Fibroblast of skin of right quadriceps (primary cell): Measurements from ENCODE around the gene CMTR1.
A peak's percentile ranks its signal among the peaks of the same experiment; 100 is the strongest.

ENCODE experiments used
- DNase-seq: peaks from one replicate; pipeline ENCODE4 v3.0.0-alpha.2; 2013

CMTR1 gene

DNA sequence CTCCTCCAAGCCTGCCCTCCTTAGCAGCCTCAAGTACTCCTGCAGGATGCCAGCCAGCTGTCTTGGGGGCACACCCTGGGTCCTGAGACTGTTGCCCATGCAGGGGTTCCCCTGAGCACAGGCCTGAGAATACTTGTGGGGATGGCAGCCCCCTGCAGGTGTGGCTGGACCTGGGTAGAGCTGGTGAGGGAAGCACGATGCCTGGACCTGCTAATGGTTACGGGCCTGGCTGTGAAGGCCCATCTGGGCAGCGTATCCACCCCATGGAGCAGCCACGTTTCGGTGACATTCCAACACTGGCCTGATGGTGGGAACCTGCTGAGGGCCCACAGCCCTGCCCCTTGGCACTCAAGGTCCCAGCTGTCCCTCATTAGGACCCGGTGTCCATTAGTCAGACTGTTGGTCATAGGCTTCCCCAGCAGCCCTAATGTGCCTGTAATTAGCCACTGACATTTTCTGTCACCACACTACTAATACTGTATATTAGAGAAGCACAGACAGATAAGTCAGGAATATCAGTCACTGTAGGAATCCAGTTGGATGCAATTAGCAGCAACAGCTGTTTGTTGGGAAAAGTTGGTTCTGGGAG is 46.3 kb downstream of the CMTR1 start:
- no peak for DNase-seq

DNA sequence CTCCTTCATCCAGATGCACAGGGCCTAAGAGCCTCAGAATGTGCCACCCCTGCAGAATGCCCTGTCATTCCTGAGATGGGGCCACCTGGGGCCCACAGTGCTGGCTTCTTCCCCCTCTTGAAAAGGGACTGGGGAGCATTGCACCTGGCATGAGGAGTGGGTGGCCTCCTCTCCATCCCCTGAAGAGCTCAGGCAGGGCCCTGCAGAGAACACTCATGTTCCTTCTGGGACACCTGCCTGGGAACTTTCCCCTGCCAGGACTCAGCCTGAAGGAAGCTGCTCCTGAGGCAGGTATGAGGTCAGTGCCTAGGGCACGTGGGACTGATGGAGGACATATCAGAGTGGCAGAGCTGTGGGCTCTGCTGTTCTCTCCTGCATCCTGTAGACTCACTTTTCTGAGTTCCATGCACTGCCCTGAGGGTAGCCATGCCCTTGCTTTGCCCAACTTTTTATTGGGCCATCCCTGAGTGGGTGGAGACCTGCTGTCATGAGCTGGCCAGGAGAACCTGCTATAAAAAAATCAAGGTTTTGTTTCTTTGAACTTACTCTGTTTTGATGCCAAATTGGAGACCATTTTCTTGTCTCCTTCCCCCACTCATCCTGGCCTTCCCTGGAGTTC is 47.2 kb downstream of the CMTR1 start:
- no peak for DNase-seq

DNA sequence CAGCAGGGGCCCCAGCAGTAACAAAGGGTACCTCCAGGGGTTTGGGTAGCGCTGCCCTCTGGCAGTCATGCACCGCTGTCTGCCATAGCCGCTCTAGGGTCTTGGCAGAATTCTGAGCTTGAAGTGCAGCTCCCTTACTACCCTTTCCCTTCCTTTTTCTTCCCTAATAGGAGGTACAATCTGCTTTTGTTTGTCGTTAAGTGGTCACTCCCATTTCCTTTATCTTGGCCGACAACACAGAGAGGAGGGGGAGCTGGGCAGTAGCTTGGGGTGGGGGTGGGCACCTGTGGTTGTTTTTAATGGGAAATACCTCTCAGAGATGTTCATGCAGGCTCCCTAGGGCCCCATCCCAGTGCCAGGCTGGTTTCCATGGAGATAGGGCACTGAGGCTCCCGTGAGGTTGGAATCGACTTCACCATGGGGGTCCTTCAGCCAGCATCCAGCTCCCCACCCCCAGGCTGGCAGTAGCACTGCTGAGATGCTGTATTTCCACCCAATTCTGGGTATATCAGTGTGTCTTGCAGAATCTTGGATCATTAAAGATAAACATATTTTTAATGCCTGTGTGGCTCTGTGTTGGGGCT is 48.0 kb downstream of the CMTR1 start:
- no peak for DNase-seq

DNA sequence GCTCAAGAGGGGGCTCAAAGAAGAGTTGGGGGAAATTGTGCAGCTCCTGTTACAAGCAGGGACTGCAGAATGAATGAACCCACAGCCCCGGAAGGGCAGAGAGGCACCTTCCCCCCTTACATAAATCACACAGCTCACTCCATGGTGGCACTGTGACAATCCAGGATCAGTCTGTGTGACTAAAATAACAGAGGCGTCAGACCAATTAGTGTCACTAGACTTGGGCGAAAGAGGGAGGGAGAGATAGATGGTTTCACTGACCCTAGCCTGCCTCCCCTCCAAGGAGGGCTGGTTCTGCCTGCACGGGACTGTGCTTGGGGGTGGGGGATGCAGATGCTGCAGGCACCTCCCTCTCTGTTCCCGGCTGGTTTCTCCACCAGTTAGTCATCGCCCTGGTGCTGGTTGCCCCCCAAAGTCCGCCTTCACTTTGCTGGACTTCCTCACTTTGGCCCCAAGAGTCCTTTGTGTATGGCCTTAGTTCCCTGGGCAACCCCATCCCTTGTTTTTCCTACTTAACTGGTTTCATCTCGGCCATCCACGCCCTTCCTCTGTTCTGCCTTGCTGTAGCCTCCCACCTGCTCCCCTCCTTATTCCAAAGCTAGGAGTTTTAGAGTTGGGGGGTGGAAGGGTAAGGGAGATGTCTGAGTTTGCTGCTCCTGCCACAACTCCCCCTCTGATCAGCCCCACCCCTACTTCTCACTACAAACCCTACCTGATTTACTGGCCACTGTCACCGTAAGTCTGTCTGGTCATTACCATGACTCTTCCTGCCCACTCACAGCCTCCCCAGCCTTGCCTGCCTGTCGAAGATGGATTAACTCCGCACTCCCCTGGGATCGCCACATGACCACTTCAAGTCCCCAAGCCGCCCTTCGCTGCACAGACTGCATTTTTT is 48.9 kb downstream of the CMTR1 start:
- DNase-seq, result no peak

DNA sequence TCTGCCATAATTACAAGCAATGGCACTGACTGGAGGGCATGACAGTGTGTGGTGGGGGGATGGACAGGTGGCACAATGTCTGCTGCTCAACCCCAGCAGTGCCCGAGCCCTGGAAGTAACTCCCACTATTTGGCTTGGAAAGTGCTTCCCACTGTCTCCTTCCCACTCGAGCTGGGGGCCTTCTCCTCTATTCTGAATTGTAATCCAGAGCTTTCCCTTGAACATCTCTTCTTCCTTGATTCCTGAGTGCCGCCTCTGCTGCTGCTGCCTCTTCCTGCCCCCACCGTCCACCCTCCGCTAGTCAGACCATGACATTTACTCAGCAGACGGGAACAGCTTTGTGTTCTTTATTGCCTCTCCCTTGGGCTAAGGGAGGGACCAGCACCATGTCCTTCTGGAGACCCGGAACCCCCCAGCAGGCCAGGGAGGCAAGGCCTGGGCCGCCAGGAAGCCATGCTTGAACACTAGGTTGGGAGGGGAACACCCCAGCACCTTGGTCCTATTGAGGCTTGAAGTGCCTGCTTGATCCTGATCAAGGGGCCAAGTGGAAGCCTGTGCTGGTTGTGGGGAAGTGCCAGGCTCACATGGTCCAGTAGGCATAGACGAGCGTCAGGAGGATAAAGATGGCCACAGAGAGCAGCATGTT is 49.7 kb downstream of the CMTR1 start:
- no peak for DNase-seq

DNA sequence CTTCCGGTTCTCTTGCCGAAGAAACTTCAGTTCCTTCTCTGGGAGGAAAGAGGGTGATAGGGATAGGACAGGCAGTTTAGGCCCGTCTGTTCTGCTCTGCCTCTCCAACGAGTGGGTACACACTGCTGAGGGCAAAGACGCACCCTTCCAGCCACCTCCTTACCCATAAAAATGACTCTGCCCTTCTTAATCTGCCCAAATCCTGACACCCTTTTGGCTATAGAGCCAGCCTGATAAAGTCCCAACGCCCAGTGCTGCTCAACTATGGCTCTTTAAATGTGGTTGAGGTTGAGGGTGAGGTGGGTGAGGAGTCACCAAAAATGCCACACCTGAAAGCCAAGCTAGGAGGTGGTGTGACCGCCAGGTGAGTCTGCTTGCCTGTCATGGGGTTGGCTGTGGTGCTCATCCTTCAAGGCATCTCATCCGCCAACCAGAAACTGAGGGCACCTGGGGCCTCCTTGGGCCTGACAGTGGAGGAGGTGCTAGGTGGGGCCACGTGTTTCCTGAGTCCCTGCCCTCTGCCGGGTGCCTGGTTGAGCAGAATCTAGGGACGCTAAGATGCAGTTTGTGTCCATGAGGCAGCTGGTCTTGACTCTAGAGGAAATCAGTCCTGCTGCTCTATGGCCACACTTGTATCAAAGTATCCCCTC is 50.4 kb downstream of the CMTR1 start:
- DNase-seq, result no peak

DNA sequence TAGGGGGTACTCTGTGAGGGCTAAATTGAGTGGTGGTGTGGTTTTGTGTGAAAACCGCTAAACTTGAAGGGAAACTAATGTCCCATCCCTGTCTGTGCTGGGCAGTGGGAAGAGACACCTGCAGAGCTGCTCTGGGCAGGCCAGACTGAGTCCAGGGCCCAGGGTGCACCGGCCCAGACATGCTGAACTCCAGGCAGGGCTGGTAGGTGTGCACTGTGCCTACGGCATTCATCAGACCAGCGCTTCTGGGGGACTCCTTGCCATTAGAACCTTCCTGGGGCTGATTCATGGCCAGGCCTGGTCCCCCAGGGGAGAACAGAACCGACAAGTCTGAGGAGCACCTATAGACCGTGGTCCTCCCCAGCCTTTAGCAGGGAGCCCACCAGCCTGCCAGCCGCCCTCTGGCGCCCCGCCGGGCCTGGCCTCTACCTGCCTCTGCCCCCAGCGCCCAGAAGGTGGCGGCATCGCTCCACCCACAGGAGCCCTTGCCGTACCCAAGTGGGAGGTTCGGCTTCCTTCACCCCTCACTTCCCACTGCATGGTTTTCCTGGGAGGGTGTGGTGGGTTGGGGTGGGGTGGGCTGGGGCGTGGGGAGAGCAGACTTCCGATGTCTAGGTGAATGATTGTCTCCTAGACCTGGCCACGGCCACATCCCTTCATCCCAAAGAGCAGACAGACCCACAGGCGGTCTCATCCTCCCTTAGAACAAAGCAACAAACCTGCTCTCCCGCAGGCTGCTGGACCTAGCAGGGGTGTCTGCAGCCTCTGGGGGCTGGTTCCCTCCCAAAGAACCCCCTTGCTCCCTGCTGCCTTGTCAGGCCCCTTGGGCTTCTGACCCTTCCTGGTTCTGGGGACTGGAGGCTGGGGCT is 51.1 kb downstream of the CMTR1 start:
- peak; percentile 37 for DNase-seq

DNA sequence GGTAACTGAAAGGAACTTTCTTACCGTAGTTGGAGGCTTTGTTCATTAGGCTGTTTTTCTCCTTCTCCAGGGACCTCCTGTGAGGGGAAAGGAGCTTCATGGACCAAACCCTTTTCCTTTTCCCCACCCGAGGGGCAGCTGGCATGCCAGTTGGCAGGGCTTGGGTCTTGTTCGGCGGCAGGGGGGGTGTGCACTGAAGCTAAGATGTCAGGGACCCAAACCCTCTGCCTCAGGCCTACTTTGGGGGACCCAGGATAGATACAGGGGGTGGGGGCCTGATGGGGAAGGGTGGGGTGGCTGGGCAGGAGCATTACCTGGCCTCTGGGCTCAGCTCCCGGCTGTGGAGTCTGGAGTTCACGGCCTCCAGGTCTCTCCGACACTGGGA is 51.8 kb downstream of the CMTR1 start:
- no peak for DNase-seq

DNA sequence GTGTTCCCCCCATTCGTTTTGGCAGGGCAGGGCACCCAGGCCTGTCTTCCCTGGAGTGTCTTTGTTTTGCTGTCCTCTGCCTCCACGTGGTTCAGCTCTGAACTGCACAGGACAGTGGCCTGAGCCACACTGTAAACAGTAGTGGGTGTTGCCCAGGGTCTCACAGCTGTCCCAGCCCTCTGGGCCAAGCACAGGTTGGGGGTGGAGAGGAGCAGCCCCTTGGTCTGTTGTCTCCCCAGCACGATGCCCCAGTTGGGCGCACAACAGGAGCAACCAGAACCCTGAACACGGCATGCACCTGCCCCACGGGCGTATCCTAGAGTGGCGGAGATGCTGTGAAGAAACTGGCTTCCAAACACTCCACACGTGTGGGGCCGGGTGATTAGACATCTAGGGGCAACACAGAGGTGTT is 52.3 kb downstream of the CMTR1 start:
- DNase-seq, result no peak

DNA sequence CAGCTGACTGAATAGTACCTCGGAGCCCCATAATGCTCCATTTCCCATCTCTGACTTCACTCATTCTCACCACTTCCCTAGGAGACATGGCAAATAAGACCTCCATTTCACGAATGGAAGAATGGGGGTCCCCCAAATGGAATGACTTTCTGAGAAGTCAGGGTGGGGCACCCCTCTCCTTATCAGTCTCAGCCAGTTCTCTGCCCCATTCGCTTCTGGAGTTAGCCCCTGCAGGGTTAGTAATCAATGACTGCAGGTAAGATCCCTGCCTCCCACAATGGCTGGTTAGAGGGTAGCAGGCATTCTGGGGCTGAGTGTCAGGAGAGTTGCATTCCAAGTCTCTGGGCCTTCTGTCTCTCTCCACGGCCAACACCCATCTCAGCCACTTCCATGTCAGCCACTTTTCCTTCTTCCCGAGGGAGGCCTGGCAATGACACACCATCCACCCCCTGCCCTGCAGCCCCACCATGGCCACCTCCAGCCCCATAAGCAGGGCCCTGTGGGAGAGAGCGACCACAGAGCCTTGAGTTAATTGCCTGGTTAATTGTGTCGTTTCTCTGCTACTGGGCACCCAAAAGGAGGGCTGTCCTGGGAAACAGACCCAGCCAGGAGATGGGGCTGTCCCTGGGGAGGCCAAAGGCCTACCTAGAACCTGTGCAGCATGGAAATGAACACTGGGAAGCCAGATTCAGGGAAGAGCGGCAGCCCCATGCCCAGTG is 53.3 kb downstream of the CMTR1 start:
- no peak for DNase-seq

DNA sequence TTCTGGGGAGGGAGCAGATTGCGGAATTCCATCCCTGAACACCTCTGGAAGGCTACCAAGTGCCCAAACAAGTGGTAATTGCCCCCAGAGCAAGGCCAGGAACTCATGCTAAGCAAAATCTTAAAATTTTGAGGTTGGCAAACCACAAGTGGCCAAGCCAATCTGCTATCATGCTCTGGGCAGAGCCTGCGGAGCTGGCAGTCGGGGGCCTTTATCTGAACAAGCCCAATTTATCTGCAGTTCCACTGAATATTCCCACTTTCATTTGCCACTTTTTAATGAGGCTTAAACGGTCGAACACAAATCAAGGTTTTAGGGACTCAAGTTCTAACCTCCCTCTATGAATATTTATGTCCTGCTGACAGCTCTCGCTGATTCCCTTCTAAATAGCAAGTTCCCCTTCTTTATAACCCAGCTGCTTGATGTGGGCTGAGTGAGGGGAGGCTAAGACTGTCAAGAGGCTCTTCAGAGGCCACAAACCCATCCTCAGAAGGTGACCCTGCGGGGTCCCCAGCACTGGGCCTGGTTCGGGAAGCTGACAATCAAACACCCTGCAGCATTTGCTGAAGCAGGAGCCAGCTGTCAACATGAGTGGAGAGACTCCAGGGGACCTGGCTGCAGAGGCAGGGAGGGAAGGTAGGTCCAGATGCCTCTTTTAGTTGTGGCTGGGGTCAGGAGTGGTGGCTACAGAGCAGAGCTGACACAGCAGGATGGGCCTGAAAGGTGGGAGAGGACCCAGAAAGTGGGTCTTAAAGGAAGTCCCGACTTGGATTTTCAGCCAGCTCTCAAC is 54.8 kb downstream of the CMTR1 start:
- no peak for DNase-seq

DNA sequence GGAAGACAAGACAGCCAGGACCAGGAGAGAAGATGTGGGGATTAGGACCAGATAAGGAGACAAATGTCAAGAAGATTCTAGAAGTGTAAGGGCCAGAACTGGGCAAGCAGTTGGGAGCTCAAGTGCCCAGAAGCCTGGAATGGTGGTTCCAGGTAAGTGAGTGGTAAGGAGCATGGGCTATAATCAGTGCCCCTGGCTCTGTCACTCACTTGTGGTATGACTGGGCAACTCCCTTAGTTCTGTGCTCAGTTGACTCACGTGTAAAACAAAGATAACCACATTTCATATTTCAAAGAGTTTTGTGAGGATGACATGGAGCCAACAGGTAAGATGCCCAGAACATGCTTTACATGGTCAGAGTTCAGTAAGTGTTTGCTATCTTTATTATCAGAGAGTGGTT is 55.5 kb downstream of the CMTR1 start:
- DNase-seq, result no peak

DNA sequence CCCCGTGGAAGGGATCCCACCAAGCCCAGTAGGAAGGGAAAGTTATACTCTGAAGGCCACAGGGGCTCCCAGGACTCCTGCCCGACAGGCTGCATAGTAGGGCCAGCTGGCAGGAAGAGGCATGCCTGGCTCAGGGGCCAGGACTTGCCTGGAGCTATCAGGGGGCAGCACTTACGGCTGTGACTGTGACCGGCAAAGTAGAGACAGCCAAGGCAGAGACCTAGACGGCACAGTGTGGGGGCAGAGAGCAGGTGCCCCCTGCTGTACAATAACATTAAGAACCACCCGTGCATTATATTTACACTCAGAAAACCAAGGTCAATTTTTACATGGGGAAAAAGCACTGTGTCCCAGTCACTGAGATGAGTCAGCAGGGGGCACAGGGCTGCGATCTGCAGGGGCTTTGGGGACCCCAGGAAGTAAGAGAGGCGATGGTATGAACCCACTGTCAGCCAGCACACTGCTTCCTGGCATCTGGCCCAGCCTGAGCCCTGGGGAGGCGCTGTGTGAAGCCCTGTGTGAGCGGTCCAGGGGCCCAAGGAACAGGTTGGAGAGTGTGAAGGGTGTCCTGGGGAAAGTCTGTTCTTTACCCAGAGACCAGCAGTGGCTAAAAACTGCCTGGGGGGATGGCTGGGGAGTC is 56.8 kb downstream of the CMTR1 start:
- no peak for DNase-seq

DNA sequence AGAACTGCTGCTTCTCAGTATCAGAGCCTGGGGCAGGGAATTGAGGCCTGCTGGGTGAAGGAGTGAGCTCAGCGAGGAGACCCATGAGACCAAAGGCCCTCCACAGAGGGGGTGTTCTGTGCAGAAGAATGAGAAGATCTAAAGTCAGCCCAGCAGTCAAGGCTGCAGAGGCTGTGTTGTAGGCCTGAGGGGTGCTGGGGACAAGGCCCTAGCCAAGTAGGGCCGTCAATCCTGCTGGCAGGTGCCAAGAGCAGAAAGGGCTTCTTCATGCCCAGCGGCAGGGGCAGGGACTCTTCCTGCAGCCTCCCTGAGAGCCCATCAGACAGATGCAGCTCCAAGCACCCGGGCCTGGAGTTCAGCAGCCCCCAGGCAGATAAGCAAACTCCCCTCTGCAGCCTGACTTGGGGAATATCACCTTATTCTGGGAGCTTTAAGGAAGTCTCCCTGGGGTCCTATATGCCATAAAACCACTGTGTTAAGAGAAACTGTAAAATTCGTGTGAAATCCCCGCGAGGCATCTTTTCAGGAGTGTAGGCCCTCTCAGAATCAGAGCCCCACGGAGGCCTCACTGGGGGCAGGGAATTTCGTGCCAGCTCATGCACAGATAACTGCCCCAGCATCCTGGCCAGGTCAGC is 57.6 kb downstream of the CMTR1 start:
- DNase-seq, result no peak

DNA sequence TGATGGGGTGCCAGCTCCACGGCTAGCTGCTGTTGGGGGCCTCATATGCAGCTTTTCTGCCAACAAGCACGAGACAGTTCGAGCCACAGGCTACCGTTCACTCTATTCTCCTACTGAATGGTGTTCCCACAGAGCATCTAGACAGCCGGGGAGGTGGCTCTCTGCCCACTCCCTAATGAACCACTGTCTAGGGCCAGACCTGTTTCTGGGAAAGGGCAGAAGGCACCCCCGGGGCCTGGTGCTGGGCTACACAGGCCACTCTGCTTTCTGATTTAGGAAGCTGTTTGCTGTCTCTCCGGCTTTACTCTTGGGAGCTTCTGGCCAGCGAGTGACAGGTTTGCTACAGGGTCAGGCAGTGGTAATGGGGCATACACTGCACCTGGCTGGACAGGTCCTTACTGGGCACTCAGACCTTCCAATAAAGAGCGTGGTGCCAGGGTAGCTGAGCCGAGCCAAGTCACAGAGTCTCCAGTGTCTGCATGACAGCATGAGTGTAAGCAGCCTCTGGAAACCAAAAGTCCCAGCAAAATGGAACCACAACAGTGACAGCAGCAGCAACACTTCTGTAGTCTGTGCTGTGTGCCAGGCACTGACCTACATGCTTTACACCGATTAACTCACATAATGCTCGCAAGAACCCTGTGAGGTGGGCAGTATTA is 58.3 kb downstream of the CMTR1 start:
- DNase-seq, result no peak

DNA sequence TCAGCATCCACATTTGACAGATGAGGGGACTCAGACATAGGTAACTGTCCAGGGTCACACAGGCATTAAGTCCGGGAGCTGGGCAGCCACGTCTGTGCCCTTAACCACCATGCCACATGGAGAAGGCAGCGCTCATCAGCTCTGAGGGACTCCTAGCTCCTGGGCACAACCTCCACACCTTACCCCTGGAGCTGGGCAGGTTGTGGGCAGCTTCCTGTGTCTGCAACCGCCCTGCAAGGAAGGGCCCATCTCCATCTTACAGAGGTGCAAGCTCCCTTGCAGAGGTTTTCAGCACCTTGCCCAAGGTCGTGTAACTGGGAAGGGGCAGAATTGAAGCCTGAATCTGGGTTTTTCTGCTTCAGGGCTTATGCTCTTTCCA is 58.8 kb downstream of the CMTR1 start:
- no peak for DNase-seq

DNA sequence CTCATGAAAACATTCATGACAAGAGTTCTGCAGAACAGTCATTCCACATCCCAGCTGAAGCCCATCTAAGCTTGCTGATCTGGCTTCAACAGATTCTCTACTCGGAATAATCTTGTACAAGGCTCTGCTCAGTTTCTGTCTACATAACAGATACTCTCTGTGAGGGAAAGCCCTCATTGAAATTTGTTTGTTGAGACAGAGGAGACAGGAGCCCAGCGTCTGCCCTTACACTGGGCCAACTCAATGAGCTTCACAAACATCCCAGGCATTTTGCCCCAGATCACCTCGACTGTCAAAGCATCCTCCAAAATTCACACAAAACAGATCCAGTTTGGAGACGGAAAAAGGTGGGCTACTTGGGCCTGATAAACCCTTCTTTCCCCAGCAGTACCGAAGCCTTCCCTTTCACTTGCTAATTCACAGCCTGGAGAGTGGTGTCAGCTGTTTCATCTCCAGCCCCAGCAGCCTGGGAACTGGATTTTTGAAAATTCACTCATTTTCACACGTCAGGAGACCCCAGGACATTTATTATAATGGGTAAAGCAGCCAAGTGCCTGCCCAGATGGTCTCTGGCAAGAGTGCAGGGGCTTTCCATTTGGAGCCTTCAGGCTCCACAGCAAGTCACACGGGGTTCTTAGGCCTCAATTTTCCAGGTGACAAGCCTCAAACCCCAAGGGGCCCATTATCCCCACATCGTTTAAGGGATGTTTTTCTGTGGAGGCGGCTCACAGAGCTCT is 59.4 kb downstream of the CMTR1 start:
- DNase-seq, result no peak
